Cardiac muscle cell (in vitro differentiated cells and primary cell): ENCODE measurements around the gene ADH1C. TPM values are rescaled to one million over a fixed set of nuclear protein-coding genes. Genes with fewer than 3 reads are reported as not detected.

ENCODE experiments used
- DNase-seq, 2 donors: peaks; one replicate each; pipeline versions ENCODE4 v3.0.0 to v3.0.0-alpha.2; 2010 to 2017; ENCODE audit warnings: low read depth in 1 of 2, low spot score in 1 of 2
- H3K27ac ChIP-seq: fragments of 200-600 bp; sonication (generic); 2 replicates; pipeline ENCODE4 v1.5.1; 2016
- H3K27me3 ChIP-seq: fragments of 200-600 bp; sonication (generic); 2 replicates; pipeline ENCODE4 v1.6.0; 2016; ENCODE audit warnings: control low read depth
- H3K36me3 ChIP-seq: fragments of 200-600 bp; sonication (generic); 2 replicates; pipeline ENCODE4 v1.5.1; 2016; ENCODE audit warnings: control low read depth
- H3K4me1 ChIP-seq: fragments of 200-600 bp; sonication (generic); 2 replicates; pipeline ENCODE4 v1.8.1; 2017; ENCODE audit warnings: low read depth, mild to moderate bottlenecking, mixed run types
- H3K4me3 ChIP-seq: fragments of 200-600 bp; sonication (generic); 2 replicates; pipeline ENCODE4 v1.5.1; 2016; ENCODE audit warnings: mild to moderate bottlenecking
- H3K9me3 ChIP-seq: fragments of 200-600 bp; sonication (generic); 2 replicates; pipeline ENCODE4 v1.5.1; 2017; ENCODE audit warnings: low read depth, mild to moderate bottlenecking, control low read depth
- polyA plus RNA-seq: library from polyadenylated mRNA; unstranded; fragments of >200 nt; fragmentation: Nextera tagmentation; extraction: Ambion mirVana; gene quantifications from 2 replicates; pipeline ENCODE4 v1.2.1, GENCODE V29; 2016
- total RNA-seq: library from RNA; depleted of rRNA; stranded (reverse); fragments of >200 nt; gene quantifications from 2 replicates; pipeline ENCODE4 v1.2.3, GENCODE V29; 2016
- TF ChIP-seq, protein P1 (sequence below): IDR thresholded peaks from 2 replicates; pipeline ENCODE4 v1.5.1; 2012; ENCODE audit warnings: low read depth, mild to moderate bottlenecking, low read length

The ADH1C gene
- total RNA-seq (not detected in 2 replicates), polyA plus RNA-seq (not detected in 2 replicates)

DNA sequence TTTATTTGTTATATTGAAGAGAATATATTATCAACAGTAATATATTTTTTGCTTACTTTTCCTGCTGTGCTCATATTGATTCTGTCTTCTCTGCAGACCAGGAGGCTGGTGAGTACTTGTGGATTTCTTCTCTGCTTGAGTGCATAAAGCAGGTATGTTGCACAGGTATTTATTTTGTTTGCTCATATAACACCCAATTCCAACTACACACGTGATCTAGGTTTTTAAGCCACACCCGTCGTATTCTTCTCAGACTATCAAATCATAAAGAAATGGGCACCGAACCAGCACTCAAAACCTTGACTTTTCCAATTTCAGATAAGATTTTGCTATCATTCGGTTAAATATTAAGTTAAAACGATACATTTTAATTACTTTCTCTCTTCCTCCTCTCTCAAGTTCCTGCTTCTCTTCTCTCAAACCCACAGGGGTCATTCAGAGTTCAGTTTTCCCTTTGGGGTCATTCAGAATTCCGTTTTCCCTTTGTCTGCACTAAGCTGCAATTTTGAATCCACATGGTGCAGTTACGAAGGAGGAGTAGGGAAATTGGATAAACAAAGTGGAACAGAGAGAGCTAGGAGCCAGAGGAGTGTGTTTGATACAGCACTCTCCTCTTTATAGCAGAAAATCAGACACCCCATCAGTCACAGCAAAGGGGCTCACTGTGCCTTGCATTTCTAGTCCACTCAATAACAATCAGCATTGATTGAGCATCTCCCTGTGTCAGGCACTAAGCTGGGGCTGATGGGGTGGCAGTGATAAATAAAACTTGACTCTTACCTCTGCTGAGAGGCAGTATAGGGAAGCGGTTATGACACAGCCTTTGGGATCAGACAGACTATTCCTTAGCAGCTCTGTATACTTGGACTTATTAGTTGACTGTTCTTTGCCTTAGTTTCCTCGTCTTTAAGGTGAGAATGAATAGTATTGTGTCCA, at the start of gene ADH1C:
TSS of gene ADH1C (minus strand) at position 145 of the 936 bp plus-strand sequence. CDS start at position 74, 71 bp downstream.
- Histone ChIP-seq H3K9me3 (no peaks in the 10 kb centered on the region), H3K36me3 (no peaks in the 10 kb centered on the region), H3K27ac (no peak within 1 kb of the TSS), H3K27me3 (no peaks in the 10 kb centered on the region), H3K4me3 (no peak within 1 kb of the TSS), H3K4me1 (no peaks in the 10 kb centered on the region)
- DNase-seq, result peak in 1 of 2 donors; percentile 53
- TF ChIP-seq, protein P1, sequence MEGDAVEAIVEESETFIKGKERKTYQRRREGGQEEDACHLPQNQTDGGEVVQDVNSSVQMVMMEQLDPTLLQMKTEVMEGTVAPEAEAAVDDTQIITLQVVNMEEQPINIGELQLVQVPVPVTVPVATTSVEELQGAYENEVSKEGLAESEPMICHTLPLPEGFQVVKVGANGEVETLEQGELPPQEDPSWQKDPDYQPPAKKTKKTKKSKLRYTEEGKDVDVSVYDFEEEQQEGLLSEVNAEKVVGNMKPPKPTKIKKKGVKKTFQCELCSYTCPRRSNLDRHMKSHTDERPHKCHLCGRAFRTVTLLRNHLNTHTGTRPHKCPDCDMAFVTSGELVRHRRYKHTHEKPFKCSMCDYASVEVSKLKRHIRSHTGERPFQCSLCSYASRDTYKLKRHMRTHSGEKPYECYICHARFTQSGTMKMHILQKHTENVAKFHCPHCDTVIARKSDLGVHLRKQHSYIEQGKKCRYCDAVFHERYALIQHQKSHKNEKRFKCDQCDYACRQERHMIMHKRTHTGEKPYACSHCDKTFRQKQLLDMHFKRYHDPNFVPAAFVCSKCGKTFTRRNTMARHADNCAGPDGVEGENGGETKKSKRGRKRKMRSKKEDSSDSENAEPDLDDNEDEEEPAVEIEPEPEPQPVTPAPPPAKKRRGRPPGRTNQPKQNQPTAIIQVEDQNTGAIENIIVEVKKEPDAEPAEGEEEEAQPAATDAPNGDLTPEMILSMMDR, result no peak

DNA sequence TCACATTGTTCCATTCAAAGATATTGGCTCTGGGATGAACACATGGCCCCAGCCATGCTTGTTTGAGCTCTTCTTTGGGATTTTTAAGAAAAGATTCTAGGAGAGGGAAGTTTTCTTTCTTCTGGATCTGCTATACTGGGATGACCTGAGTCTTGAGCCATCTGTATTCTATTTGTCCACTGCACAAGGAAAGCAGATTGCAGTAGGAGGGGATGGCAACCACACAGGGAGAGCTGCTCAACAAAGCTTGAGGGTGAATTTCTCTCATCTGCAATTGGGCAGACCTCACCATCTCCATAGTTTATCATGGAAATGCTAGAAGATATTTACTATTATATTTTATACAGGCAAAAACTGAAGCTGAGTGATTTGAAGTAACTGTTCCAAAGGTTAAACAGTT, 48.3 kb upstream of the ADH1C start:
- Histone ChIP-seq H3K27ac (no peak overlapping the region), H3K9me3 (no peaks in the 10 kb centered on the region), H3K4me3 (no peak overlapping the region), H3K27me3 (no peaks in the 10 kb centered on the region), H3K4me1 (no peaks in the 10 kb centered on the region), H3K36me3 (no peaks in the 10 kb centered on the region)
- TF ChIP-seq, protein P1, result no peak
- no peak for DNase-seq

DNA sequence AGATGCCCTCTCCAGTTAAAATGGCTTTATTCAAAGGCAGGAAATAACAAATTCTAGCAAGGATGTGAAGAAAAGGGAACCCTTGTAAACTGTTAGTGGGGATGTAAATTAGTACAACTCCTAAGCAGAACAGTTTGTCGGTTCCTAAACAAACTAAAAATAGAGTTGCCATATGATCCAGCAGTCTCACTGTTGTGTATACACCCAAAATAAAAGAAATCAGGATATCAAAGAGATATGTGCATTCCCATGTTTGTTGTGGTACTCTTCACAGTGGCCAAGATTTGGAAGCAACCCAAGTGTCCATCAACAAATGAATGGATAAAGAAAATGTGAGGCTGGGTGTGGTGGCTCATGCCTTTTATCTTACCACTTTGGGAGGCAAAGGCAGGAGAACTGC, 46.5 kb upstream of the ADH1C start:
- Histone ChIP-seq H3K27me3 (no peaks in the 10 kb centered on the region), H3K36me3 (no peaks in the 10 kb centered on the region), H3K4me1 (no peaks in the 10 kb centered on the region), H3K27ac (no peak overlapping the region), H3K4me3 (no peak overlapping the region), H3K9me3 (no peaks in the 10 kb centered on the region)
- TF ChIP-seq, protein P1, result no peak
- DNase-seq, result no peak

DNA sequence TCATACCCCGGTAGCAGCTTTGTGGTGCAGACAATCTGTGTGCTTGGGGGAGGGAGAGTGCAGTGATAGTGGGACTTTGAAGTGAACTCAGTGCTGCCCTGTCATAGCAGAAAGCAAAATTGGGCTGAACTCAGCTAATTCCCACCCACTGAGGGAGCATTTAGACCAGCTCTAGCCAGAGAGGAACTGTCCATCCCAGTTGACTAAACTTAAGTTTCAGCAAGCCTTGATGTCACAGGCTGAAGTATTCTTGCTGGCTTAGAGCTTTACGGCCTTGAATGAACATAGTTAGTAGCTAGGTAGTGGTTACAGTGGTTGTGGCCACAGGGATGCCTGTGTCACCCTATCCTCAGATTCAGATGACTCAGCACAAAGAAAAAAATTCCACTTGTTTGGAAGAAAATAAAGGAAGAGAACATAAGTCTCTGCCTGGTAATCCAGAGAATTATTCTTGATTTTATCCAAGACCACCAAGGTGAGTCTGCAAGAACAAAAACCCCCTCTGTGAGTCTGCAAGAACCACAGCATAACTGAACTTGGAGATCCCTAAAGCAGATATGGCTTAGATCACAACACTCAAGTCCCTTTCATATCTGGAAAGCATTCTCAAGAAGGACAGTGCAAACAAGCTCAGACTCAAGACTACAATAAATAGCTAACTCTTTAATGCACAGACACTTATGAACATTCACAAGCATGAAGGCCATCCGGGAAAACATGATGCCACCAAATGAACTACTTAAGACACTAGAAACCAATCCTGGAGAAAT, 43.2 kb upstream of the ADH1C start:
- Histone ChIP-seq H3K4me3 (no peak overlapping the region), H3K27me3 (no peaks in the 10 kb centered on the region), H3K36me3 (no peaks in the 10 kb centered on the region), H3K9me3 (no peaks in the 10 kb centered on the region), H3K27ac (no peak overlapping the region), H3K4me1 (no peaks in the 10 kb centered on the region)
- TF ChIP-seq, protein P1, result no peak
- DNase-seq, result peak in 1 of 2 donors; percentile 41

DNA sequence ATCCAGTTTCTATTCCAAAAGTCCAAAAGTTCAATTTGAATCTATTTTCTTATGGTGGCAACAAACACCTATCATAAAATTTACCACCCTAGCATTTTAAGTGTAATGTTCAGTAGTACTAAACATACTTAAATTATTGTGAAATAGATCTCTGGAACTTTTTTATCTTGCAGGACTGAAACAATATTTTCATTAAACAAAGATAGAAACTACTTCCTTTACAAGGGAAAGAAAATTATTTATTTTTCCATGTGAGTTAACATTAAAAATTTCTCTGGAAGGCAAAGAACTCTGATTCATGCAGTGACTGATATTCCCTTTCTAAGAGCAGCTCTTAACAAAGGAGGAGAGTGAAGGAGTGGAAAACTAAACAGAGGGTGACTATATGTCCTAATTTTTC, 42.4 kb upstream of the ADH1C start:
- no peaks in the 10 kb centered on the region for H3K4me1 ChIP-seq
- no peak overlapping the region for H3K27ac ChIP-seq
- no peak overlapping the region for H3K4me3 ChIP-seq
- DNase-seq, result peak in 1 of 2 donors; percentile 42
- H3K9me3 ChIP-seq, result no peaks in the 10 kb centered on the region
- no peaks in the 10 kb centered on the region for H3K36me3 ChIP-seq
- no peaks in the 10 kb centered on the region for H3K27me3 ChIP-seq
- TF ChIP-seq, protein P1, result no peak
